Motor neuron (in vitro differentiated cells): ENCODE results near the gene ECSCR. TPM values are rescaled to one million over a fixed set of nuclear protein-coding genes. Genes with fewer than 3 reads are reported as not detected.
A peak's percentile ranks its signal among the peaks of the same experiment; 100 is the strongest.
"Not testable (repeated sequence)": the region's sequence is repeated elsewhere in the genome, so short reads cannot be mapped to it uniquely, and the experiment has no call there.

Source experiments
- ATAC-seq, 8 experiments: fragments of 200-7000 bp; cut with Tn5 transposase; replicated peaks in 6 of 8; 2 replicates each; pipeline ENCODE4 v1.8.0; 2021; ENCODE audit warnings: mild to moderate bottlenecking in 8 of 8, moderate library complexity in 8 of 8
- H3K27ac ChIP-seq, 2 donors: fragments of 250-450 bp; sonication (Bioruptor Pico); 2 replicates each; pipeline ENCODE4 v1.9.0; 2021; ENCODE audit warnings: antibody characterized with exemption in 2 of 2, mild to moderate bottlenecking in 2 of 2, moderate library complexity in 1 of 2
- H3K4me1 ChIP-seq, 2 donors: fragments of 250-450 bp; sonication (Bioruptor Pico); replicated peaks in 1 of 2; 2 replicates each; pipeline ENCODE4 v1.6.1; 2021; ENCODE audit warnings: antibody characterized with exemption in 2 of 2, mild to moderate bottlenecking in 2 of 2, moderate library complexity in 1 of 2
- H3K4me3 ChIP-seq, 5 donors: fragments of 250-450 bp; sonication (Bioruptor Pico); 2 replicates each; pipeline ENCODE4 v1.9.0; 2021; ENCODE audit warnings: antibody characterized with exemption in 5 of 5, mild to moderate bottlenecking in 5 of 5, moderate library complexity in 4 of 5
- WGBS, 10 experiments: fragments of 450-650 bp; shearing (Covaris generic); methylation state at CpG; one replicate each; pipeline ENCODE4 v1.0.0; 2022; 5-methylcytosine and 5-hydroxymethylcytosine counted together
- in situ Hi-C, 9 experiments: fragments of 400-800 bp; cut with MboI; loops; one replicate each; pipeline ENCODE4 v1.15.0; 2021; ENCODE audit warnings: low sequenced_read_pairs in 9 of 9, low pct_unique_long_range_greater_than_20kb in 2 of 9; ENCODE audit not compliant: unreplicated experiment in 9 of 9
- total RNA-seq, 8 experiments: library from RNA; unstranded; fragments of 300-600 nt; gene quantifications; 2 replicates each; pipeline versions ENCODE4 v1.2.3 to v1.2.4, GENCODE V29; 2022

The ECSCR gene
- total RNA-seq, 8 experiments from 2014 or later, result 2.0 TPM; not detected in 7

- in situ Hi-C loops, result no loop called here
- H3K4me1 ChIP-seq, result no peaks in the 10 kb centered on the region
- peak in 1 of 8 experiments; percentile 16 for ATAC-seq
- no peak overlapping the region for H3K27ac ChIP-seq
- no peak overlapping the region for H3K4me3 ChIP-seq
- WGBS, 10 experiments, result 40 to 86% (median 83%) methylated on average over 1 of the region's 3 CpGs; no CpG with 5 or more reads in 7 of the 10 experiments
Observed at GRCh38 chr5:139451878-139452660, 10.5 kb downstream of the ECSCR start.

- no peak overlapping the region for H3K4me3 ChIP-seq
- no peak overlapping the region for H3K27ac ChIP-seq
- no peak for ATAC-seq
- in situ Hi-C loops, result no loop called here
- WGBS, 10 experiments, result 57 to 100% (median 90%) methylated on average over 1 to 2 of the region's 2 CpGs; no CpG with 5 or more reads in 5 of the 10 experiments
- no peaks in the 10 kb centered on the region for H3K4me1 ChIP-seq
Observed at GRCh38 chr5:139451176-139451575, 11.4 kb downstream of the ECSCR start.

- ATAC-seq, result peak in 2 of 8 experiments; percentile 51 to 63
- H3K4me1 ChIP-seq, result peaks cover 13% of the 10 kb centered on the region in 2 donors
- H3K4me3 ChIP-seq, result no peak overlapping the region
- in situ Hi-C loops, result loop anchor here in 2 of 9 experiments (25.0 kb wide), 2 partner anchors 315 to 340 kb away; partner anchors contain the start of gene PSD2 (in 1 of the 2)
- WGBS, 10 experiments, result 50 to 100% (median 74%) methylated on average over 2 to 5 of the region's 5 CpGs; no CpG with 5 or more reads in 1 of the 10 experiments
- H3K27ac ChIP-seq, result no peak overlapping the region
Observed at GRCh38 chr5:139446956-139447779, 15.4 kb downstream of the ECSCR start.

- ATAC-seq, result peak in 4 of 8 experiments; percentile 14 to 62 (median 44)
- Histone ChIP-seq H3K4me3 (no peak overlapping the region), H3K4me1 (peaks cover 13% of the 10 kb centered on the region in 2 donors), H3K27ac (no peak overlapping the region)
- WGBS, 10 experiments, result 33 to 80% (median 48%) methylated on average over 1 to 6 of the region's 7 CpGs; no CpG with 5 or more reads in 2 of the 10 experiments
- in situ Hi-C loops, result loop anchor here in 2 of 9 experiments (25.0 kb wide), 2 partner anchors 317 to 342 kb away; partner anchors contain the start of gene PSD2 (in 1 of the 2)
Observed at GRCh38 chr5:139445325-139446170, 17.0 kb downstream of the ECSCR start.

GRCh38 chr5:139443831-139444453 lies 18.6 kb downstream of the ECSCR start:
- Histone ChIP-seq H3K27ac (peak overlapping the region in 1 of 2 donors; percentile 5), H3K4me3 (no peak overlapping the region), H3K4me1 (peaks cover 17 to 18% of the 10 kb centered on the region in 2 donors)
- in situ Hi-C loops, result loop anchor here in 2 of 9 experiments (25.0 kb wide), 2 partner anchors 318 to 343 kb away; partner anchors contain the start of gene PSD2 (in 1 of the 2)
- ATAC-seq, result peak in 7 of 8 experiments; percentile 4 to 53 (median 23)
- 0 to 67% (median 48%) methylated on average over 1 to 4 of the region's 4 CpGs; no CpG with 5 or more reads in 2 of the 10 experiments for WGBS, 10 experiments

GRCh38 chr5:139440416-139440815 lies 22.1 kb downstream of the ECSCR start:
- WGBS, 10 experiments, result 80 to 100% (median 96%) methylated on average over 1 to 12 of the region's 17 CpGs; no CpG with 5 or more reads in 3 of the 10 experiments
- in situ Hi-C loops, result loop anchor here in 2 of 9 experiments (25.0 kb wide), 2 partner anchors 322 to 347 kb away; partner anchors contain the start of gene PSD2 (in 1 of the 2)
- not testable (repeated sequence) for H3K4me3 ChIP-seq, ATAC-seq, H3K27ac ChIP-seq
- H3K4me1 ChIP-seq, result peaks cover 17 to 20% of the 10 kb centered on the region in 2 donors

- Histone ChIP-seq H3K4me3 (peak within 1 kb of the TSS; percentile 75 to 98 (median 95)), H3K4me1 (peaks cover 15 to 17% of the 10 kb centered on the region in 2 donors), H3K27ac (peak within 1 kb of the TSS; percentile 83 to 90)
- peak; percentile 95 to 99 (median 98) for ATAC-seq
- 0 to 100% (median 1%) methylated on average over 1 to 12 of the region's 49 CpGs; no CpG with 5 or more reads in 3 of the 10 experiments for WGBS, 10 experiments
- in situ Hi-C loops, result loop anchor here in 2 of 9 experiments (25.0 kb wide), 2 partner anchors 323 to 348 kb away; partner anchors contain the start of gene PSD2 (in 1 of the 2)
Observed at GRCh38 chr5:139439013-139439903, 23.3 kb downstream of the ECSCR start, which contains the start of gene DNAJC18. TSS of gene DNAJC18 (minus strand) at chr5:139439525. CDS start at chr5:139439445, 80 bp downstream.

- peaks cover 9 to 11% of the 10 kb centered on the region in 2 donors for H3K4me1 ChIP-seq
- 19 to 40% (median 27%) methylated on average over 2 to 6 of the region's 8 CpGs; no CpG with 5 or more reads in 3 of the 10 experiments for WGBS, 10 experiments
- ATAC-seq, result no peak
- H3K4me3 ChIP-seq, result peak overlapping the region; percentile 75 to 98 (median 95)
- peak overlapping the region in 1 of 2 donors; percentile 90 for H3K27ac ChIP-seq
- in situ Hi-C loops, result loop anchor here in 2 of 9 experiments (25.0 kb wide), 2 partner anchors 324 to 349 kb away; partner anchors contain the start of gene PSD2 (in 1 of the 2)
Observed at GRCh38 chr5:139438707-139439012, 23.9 kb downstream of the ECSCR start.

GRCh38 chr5:139435676-139436075 lies 26.9 kb downstream of the ECSCR start:
- 87 to 100% (median 97%) methylated on average over 1 to 3 of the region's 3 CpGs; no CpG with 5 or more reads in 1 of the 10 experiments for WGBS, 10 experiments
- in situ Hi-C loops, result loop anchor here in 2 of 9 experiments (25.0 kb wide), 2 partner anchors 327 to 352 kb away; partner anchors contain the start of gene PSD2 (in 1 of the 2)
- no peak overlapping the region for H3K27ac ChIP-seq
- ATAC-seq, result no peak
- H3K4me1 ChIP-seq, result peaks cover 4 to 8% of the 10 kb centered on the region in 2 donors
- H3K4me3 ChIP-seq, result no peak overlapping the region

- Histone ChIP-seq H3K4me1 (no peaks in the 10 kb centered on the region), H3K27ac (no peak overlapping the region), H3K4me3 (no peak overlapping the region)
- in situ Hi-C loops, result loop anchor here in 2 of 9 experiments (25.0 kb wide), 2 partner anchors 331 to 356 kb away; partner anchors contain the start of gene PSD2 (in 1 of the 2)
- 67 to 100% (median 93%) methylated on average over 1 of the region's 1 CpG; no CpG with 5 or more reads in 3 of the 10 experiments for WGBS, 10 experiments
- ATAC-seq, result no peak
Observed at GRCh38 chr5:139431706-139432105, 30.8 kb downstream of the ECSCR start.
